Measurements from ENCODE around the gene ADCY2. TPM values are rescaled to one million over a fixed set of nuclear protein-coding genes. Genes with fewer than 3 reads are reported as not detected.

ADCY2 gene
- total RNA-seq, 1 experiment from 2014 or later: not detected

DNA sequence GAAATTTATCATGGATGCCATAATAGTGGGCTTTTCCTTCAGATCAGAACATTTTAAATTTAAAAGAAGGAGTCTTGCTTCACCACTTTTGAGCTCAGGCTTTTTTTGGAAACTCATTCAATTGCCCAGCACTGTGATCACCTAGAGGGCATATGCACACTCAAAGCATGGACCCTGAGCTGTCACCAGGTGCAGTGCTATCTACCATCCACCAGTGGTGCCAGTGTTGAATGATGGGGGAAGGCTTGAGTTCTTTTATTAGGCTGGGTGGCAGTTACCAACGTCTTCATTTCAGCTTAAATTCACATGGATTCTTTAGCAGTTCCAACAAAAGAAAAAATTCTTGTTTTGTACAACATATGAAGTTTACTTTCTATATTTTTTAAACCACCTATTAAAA lies 290.9 kb downstream of the ADCY2 start:
- Histone ChIP-seq H3K9me2 (replicated peaks; ENCODE audit: insufficient read depth, low read length) (no peaks in the 10 kb centered on the region), H4K20me1 (ENCODE audit: insufficient read depth, low read depth, low read length) (no peaks in the 10 kb centered on the region), H3K4me1 (ENCODE audit: low read length) (no peaks in the 10 kb centered on the region), H3K27ac (ENCODE audit: low read length) (no peak overlapping the region), H3K27me3 (ENCODE audit: low read length) (no peaks in the 10 kb centered on the region), H2AFZ (ENCODE audit: low read length) (no peak overlapping the region), H3K36me3 (ENCODE audit: insufficient read depth, low read length) (no peaks in the 10 kb centered on the region), H3K4me2 (ENCODE audit: low read depth, low read length, poor library complexity, severe bottlenecking) (no peak overlapping the region), H3K79me2 (ENCODE audit: low read length) (no peaks in the 10 kb centered on the region), H3K9me3 (ENCODE audit: low read length) (no peaks in the 10 kb centered on the region), H3K4me3 (ENCODE audit: low read length) (no peak overlapping the region), H3K9ac (ENCODE audit: low read length) (no peak overlapping the region)
- peak; percentile 55 for DNase-seq

- Histone ChIP-seq H3K4me1 (ENCODE audit: low read length) (no peaks in the 10 kb centered on the region), H3K9ac (ENCODE audit: low read length) (no peak overlapping the region), H3K79me2 (ENCODE audit: low read length) (no peaks in the 10 kb centered on the region), H2AFZ (ENCODE audit: low read length) (no peak overlapping the region), H3K9me2 (replicated peaks; ENCODE audit: insufficient read depth, low read length) (no peaks in the 10 kb centered on the region), H3K4me2 (ENCODE audit: low read depth, low read length, poor library complexity, severe bottlenecking) (no peak overlapping the region), H3K9me3 (ENCODE audit: low read length) (no peaks in the 10 kb centered on the region), H3K27ac (ENCODE audit: low read length) (no peak overlapping the region), H3K36me3 (ENCODE audit: insufficient read depth, low read length) (no peaks in the 10 kb centered on the region), H4K20me1 (ENCODE audit: insufficient read depth, low read depth, low read length) (no peaks in the 10 kb centered on the region), H3K27me3 (ENCODE audit: low read length) (no peaks in the 10 kb centered on the region), H3K4me3 (ENCODE audit: low read length) (no peak overlapping the region)
- no peak for DNase-seq
These were observed 294.6 kb downstream of the ADCY2 start for GRCh38 chr5:7690557-7690956.

DNA sequence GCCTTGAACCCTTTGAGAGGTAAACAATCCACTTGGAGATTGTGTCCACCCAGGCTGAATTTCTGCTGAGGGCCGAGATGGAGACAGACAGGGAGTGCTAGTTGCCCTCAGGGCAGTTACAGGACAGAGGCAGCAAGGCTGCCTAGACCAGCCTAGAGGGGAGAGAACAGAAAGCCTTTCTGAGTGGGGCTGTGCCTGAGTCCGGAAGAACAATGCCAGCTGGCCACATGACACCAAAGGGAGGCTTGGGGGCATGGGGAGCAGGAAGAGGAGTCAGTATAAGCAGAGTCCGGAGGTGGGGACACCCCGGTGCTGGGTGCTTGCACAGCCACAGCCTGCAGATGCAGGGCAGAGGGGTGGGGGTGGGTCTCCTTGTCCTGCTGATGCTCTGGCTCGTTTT lies 309.3 kb downstream of the ADCY2 start:
- Histone ChIP-seq H3K9me2 (replicated peaks; ENCODE audit: insufficient read depth, low read length) (no peaks in the 10 kb centered on the region), H3K27me3 (ENCODE audit: low read length) (no peaks in the 10 kb centered on the region), H3K27ac (ENCODE audit: low read length) (no peak overlapping the region), H3K4me2 (ENCODE audit: low read depth, low read length, poor library complexity, severe bottlenecking) (no peak overlapping the region), H3K9ac (ENCODE audit: low read length) (no peak overlapping the region), H3K79me2 (ENCODE audit: low read length) (no peaks in the 10 kb centered on the region), H4K20me1 (ENCODE audit: insufficient read depth, low read depth, low read length) (no peaks in the 10 kb centered on the region), H3K4me1 (ENCODE audit: low read length) (no peaks in the 10 kb centered on the region), H3K9me3 (ENCODE audit: low read length) (no peaks in the 10 kb centered on the region), H2AFZ (ENCODE audit: low read length) (no peak overlapping the region), H3K36me3 (ENCODE audit: insufficient read depth, low read length) (no peaks in the 10 kb centered on the region), H3K4me3 (ENCODE audit: low read length) (no peak overlapping the region)
- DNase-seq: no peak

DNA sequence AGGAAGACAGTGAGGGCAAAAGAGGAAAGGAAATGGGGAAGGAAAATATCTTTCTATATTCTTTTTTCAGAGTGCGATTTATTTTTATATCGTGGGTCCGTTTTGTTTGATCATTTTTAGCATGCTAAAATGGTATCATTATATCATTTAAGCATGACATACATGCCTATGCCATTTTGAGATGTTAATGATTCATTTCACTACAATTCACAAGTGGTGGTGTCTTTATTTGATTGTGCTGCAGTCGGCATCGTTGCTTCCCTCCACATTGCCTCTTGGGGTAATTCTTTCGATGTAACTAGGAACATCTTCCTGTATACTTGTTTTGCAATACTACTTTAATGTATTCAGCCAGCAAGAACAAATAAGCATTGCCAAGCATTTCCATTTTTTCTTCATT lies 309.8 kb downstream of the ADCY2 start:
- H3K9ac ChIP-seq (ENCODE audit: low read length): no peak overlapping the region
- H3K79me2 ChIP-seq (ENCODE audit: low read length): no peaks in the 10 kb centered on the region
- no peaks in the 10 kb centered on the region for H3K27me3 ChIP-seq (ENCODE audit: low read length)
- H3K4me2 ChIP-seq (ENCODE audit: low read depth, low read length, poor library complexity, severe bottlenecking): no peak overlapping the region
- DNase-seq: no peak
- no peaks in the 10 kb centered on the region for H3K9me3 ChIP-seq (ENCODE audit: low read length)
- H2AFZ ChIP-seq (ENCODE audit: low read length): no peak overlapping the region
- H3K27ac ChIP-seq (ENCODE audit: low read length): no peak overlapping the region
- no peaks in the 10 kb centered on the region for H3K36me3 ChIP-seq (ENCODE audit: insufficient read depth, low read length)
- no peaks in the 10 kb centered on the region for H3K9me2 ChIP-seq (replicated peaks; ENCODE audit: insufficient read depth, low read length)
- H3K4me1 ChIP-seq (ENCODE audit: low read length): no peaks in the 10 kb centered on the region
- H3K4me3 ChIP-seq (ENCODE audit: low read length): no peak overlapping the region
- H4K20me1 ChIP-seq (ENCODE audit: insufficient read depth, low read depth, low read length): no peaks in the 10 kb centered on the region

- Histone ChIP-seq H3K36me3 (ENCODE audit: insufficient read depth, low read length) (no peaks in the 10 kb centered on the region), H3K9ac (ENCODE audit: low read length) (no peak overlapping the region), H3K9me2 (replicated peaks; ENCODE audit: insufficient read depth, low read length) (no peaks in the 10 kb centered on the region), H3K4me3 (ENCODE audit: low read length) (no peak overlapping the region), H2AFZ (ENCODE audit: low read length) (no peak overlapping the region), H3K9me3 (ENCODE audit: low read length) (no peaks in the 10 kb centered on the region), H3K4me1 (ENCODE audit: low read length) (no peaks in the 10 kb centered on the region), H3K4me2 (ENCODE audit: low read depth, low read length, poor library complexity, severe bottlenecking) (no peak overlapping the region), H4K20me1 (ENCODE audit: insufficient read depth, low read depth, low read length) (no peaks in the 10 kb centered on the region), H3K27ac (ENCODE audit: low read length) (no peak overlapping the region), H3K27me3 (ENCODE audit: low read length) (no peaks in the 10 kb centered on the region), H3K79me2 (ENCODE audit: low read length) (no peaks in the 10 kb centered on the region)
- no peak for DNase-seq
These were observed 310.3 kb downstream of the ADCY2 start for GRCh38 chr5:7706256-7706655.

DNA sequence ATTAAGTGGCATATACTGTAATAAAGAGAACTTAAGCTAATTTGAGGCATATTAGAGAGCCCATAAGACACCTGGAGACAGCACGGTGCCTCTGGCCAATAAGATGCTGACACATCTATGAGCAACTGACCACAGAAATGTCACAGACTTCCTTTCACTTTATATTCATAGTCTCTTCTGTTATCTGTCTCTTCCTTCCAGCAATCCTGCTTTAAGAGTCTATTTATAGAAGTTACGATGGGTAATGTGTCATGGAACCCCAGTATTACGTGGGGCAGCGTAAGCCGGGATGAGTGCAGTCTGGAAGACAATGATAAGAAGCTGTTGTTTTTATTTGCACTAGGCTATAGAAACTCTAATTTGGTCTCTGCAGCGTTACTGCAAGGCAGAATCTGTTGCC lies 318.2 kb downstream of the ADCY2 start:
- Histone ChIP-seq H3K27me3 (ENCODE audit: low read length) (no peaks in the 10 kb centered on the region), H3K4me3 (ENCODE audit: low read length) (no peak overlapping the region), H3K9ac (ENCODE audit: low read length) (no peak overlapping the region), H3K27ac (ENCODE audit: low read length) (no peak overlapping the region), H3K9me3 (ENCODE audit: low read length) (no peaks in the 10 kb centered on the region), H4K20me1 (ENCODE audit: insufficient read depth, low read depth, low read length) (no peaks in the 10 kb centered on the region), H3K9me2 (replicated peaks; ENCODE audit: insufficient read depth, low read length) (no peaks in the 10 kb centered on the region), H3K79me2 (ENCODE audit: low read length) (no peaks in the 10 kb centered on the region), H2AFZ (ENCODE audit: low read length) (no peak overlapping the region), H3K4me1 (ENCODE audit: low read length) (no peaks in the 10 kb centered on the region), H3K4me2 (ENCODE audit: low read depth, low read length, poor library complexity, severe bottlenecking) (no peak overlapping the region), H3K36me3 (ENCODE audit: insufficient read depth, low read length) (no peaks in the 10 kb centered on the region)
- no peak for DNase-seq

GRCh38 chr5:7714697-7715096 lies 318.8 kb downstream of the ADCY2 start:
- Histone ChIP-seq H4K20me1 (ENCODE audit: insufficient read depth, low read depth, low read length) (no peaks in the 10 kb centered on the region), H3K9ac (ENCODE audit: low read length) (no peak overlapping the region), H3K9me3 (ENCODE audit: low read length) (no peaks in the 10 kb centered on the region), H3K4me1 (ENCODE audit: low read length) (no peaks in the 10 kb centered on the region), H3K4me3 (ENCODE audit: low read length) (no peak overlapping the region), H3K79me2 (ENCODE audit: low read length) (no peaks in the 10 kb centered on the region), H3K27ac (ENCODE audit: low read length) (no peak overlapping the region), H3K27me3 (ENCODE audit: low read length) (no peaks in the 10 kb centered on the region), H3K36me3 (ENCODE audit: insufficient read depth, low read length) (no peaks in the 10 kb centered on the region), H2AFZ (ENCODE audit: low read length) (no peak overlapping the region), H3K9me2 (replicated peaks; ENCODE audit: insufficient read depth, low read length) (no peaks in the 10 kb centered on the region), H3K4me2 (ENCODE audit: low read depth, low read length, poor library complexity, severe bottlenecking) (no peak overlapping the region)
- DNase-seq: no peak

DNA sequence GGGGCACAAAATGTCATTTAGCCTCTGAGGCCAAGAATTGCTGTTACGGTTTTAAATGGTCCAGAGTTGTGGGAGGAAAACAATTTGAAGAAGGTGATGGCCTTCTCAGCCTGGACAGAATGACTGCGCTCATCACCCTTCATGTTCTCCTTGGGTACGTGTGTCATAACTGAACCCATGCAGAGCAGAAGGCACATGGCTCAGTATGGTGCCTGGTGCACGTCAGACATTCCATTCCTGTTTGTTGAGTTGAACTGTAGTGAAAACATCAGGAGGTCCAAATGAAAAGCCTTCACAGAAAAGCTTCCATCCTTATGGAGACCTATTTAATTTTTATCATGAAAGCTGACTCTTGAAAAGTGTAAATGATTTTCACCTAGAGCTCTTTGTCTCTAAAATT lies 321.8 kb downstream of the ADCY2 start:
- H3K36me3 ChIP-seq (ENCODE audit: insufficient read depth, low read length): no peaks in the 10 kb centered on the region
- no peaks in the 10 kb centered on the region for H3K9me2 ChIP-seq (replicated peaks; ENCODE audit: insufficient read depth, low read length)
- DNase-seq: no peak
- H4K20me1 ChIP-seq (ENCODE audit: insufficient read depth, low read depth, low read length): no peaks in the 10 kb centered on the region
- no peaks in the 10 kb centered on the region for H3K9me3 ChIP-seq (ENCODE audit: low read length)
- H3K9ac ChIP-seq (ENCODE audit: low read length): no peak overlapping the region
- no peaks in the 10 kb centered on the region for H3K79me2 ChIP-seq (ENCODE audit: low read length)
- no peak overlapping the region for H3K4me3 ChIP-seq (ENCODE audit: low read length)
- H2AFZ ChIP-seq (ENCODE audit: low read length): no peak overlapping the region
- no peaks in the 10 kb centered on the region for H3K27me3 ChIP-seq (ENCODE audit: low read length)
- H3K27ac ChIP-seq (ENCODE audit: low read length): no peak overlapping the region
- no peaks in the 10 kb centered on the region for H3K4me1 ChIP-seq (ENCODE audit: low read length)
- no peak overlapping the region for H3K4me2 ChIP-seq (ENCODE audit: low read depth, low read length, poor library complexity, severe bottlenecking)

GRCh38 chr5:7728076-7728475 lies 332.1 kb downstream of the ADCY2 start:
- Histone ChIP-seq H3K27me3 (ENCODE audit: low read length) (no peaks in the 10 kb centered on the region), H3K27ac (ENCODE audit: low read length) (no peak overlapping the region), H3K4me3 (ENCODE audit: low read length) (no peak overlapping the region), H4K20me1 (ENCODE audit: insufficient read depth, low read depth, low read length) (no peaks in the 10 kb centered on the region), H3K4me2 (ENCODE audit: low read depth, low read length, poor library complexity, severe bottlenecking) (no peak overlapping the region), H2AFZ (ENCODE audit: low read length) (no peak overlapping the region), H3K79me2 (ENCODE audit: low read length) (no peaks in the 10 kb centered on the region), H3K9me2 (replicated peaks; ENCODE audit: insufficient read depth, low read length) (no peaks in the 10 kb centered on the region), H3K36me3 (ENCODE audit: insufficient read depth, low read length) (no peaks in the 10 kb centered on the region), H3K9ac (ENCODE audit: low read length) (no peak overlapping the region), H3K4me1 (ENCODE audit: low read length) (no peaks in the 10 kb centered on the region), H3K9me3 (ENCODE audit: low read length) (no peaks in the 10 kb centered on the region)
- DNase-seq: no peak

Measured in Karpas-422 (cell line).